Caco-2 (cell line): ENCODE results near the gene JUND. TPM values are rescaled to one million over a fixed set of nuclear protein-coding genes. Genes with fewer than 3 reads are reported as not detected.

Experiments
- BruUV-seq: library from RNA; stranded (reverse); fragments of 400-500 nt; replicated peaks from 2 replicates; lab custom pipeline; 2021; lab: Mats Ljungman, UMichigan
- CTCF ChIA-PET: fragments of 300-600 bp; sonication (Branson Sonifier 250); formaldehyde crosslinking; loops from one replicate; lab custom pipeline; 2022; ENCODE audit warnings: antibody characterized with exemption; lab: Charles Lee
- POLR2A ChIA-PET: fragments of 300-600 bp; sonication (Branson Sonifier 250); formaldehyde crosslinking; loops from one replicate; lab custom pipeline; 2022; ENCODE audit warnings: antibody characterized with exemption; lab: Charles Lee
- DNase-seq, 2 experiments: peaks; one replicate each; pipeline versions ENCODE4 v3.0.0 to v3.0.0-alpha.2; 2020 to 2022
- H3K27me3 ChIP-seq: replicated peaks from 2 replicates; pipeline ENCODE4 v1.6.0; 2011; ENCODE audit warnings: low read length; ENCODE audit not compliant: control insufficient read depth, insufficient read depth
- H3K36me3 ChIP-seq: 2 replicates; pipeline ENCODE4 v1.5.1; 2011; ENCODE audit warnings: low read length; ENCODE audit not compliant: control insufficient read depth, insufficient read depth
- H3K4me1 ChIP-seq: fragments of 250-450 bp; sonication (Bioruptor Pico); 2 replicates; pipeline ENCODE4 v1.5.1; 2020; ENCODE audit warnings: mild to moderate bottlenecking
- H3K4me3 ChIP-seq: 2 replicates; pipeline ENCODE4 v1.5.1; 2011; ENCODE audit warnings: low read depth, mild to moderate bottlenecking, control low read depth, low read length
- H3K9me3 ChIP-seq: fragments of 250-450 bp; sonication (Bioruptor Pico); 2 replicates; pipeline ENCODE4 v1.5.1; 2020; ENCODE audit warnings: mild to moderate bottlenecking, moderate library complexity
- H3K27ac Mint-ChIP-seq: one replicate; pipeline ENCODE4 v1.8.0; 2022; ENCODE audit warnings: mixed read lengths; ENCODE audit not compliant: unreplicated experiment
- H3K27me3 Mint-ChIP-seq: one replicate; pipeline ENCODE4 v1.8.0; 2022; ENCODE audit warnings: mixed read lengths; ENCODE audit not compliant: insufficient read depth, unreplicated experiment
- H3K36me3 Mint-ChIP-seq: one replicate; pipeline ENCODE4 v1.8.0; 2022; ENCODE audit warnings: mild to moderate bottlenecking, mixed read lengths; ENCODE audit not compliant: insufficient read depth, unreplicated experiment
- H3K4me1 Mint-ChIP-seq: one replicate; pipeline ENCODE4 v1.8.0; 2022; ENCODE audit warnings: low read depth, mixed read lengths; ENCODE audit not compliant: unreplicated experiment
- H3K4me3 Mint-ChIP-seq: one replicate; pipeline ENCODE4 v1.8.0; 2022; ENCODE audit warnings: mild to moderate bottlenecking, moderate library complexity, mixed read lengths; ENCODE audit not compliant: unreplicated experiment
- H3K9me3 Mint-ChIP-seq: one replicate; pipeline ENCODE4 v1.8.0; 2022; ENCODE audit warnings: mixed read lengths; ENCODE audit not compliant: unreplicated experiment
- CTCF ChIP-seq, 2 experiments: fragments of 200-600 bp in 1 of 2; IDR thresholded peaks; 1 replicate in 1 of 2; 2 replicates in 1 of 2; pipeline versions ENCODE4 v1.5.1 to v1.8.0; 2011 to 2022; ENCODE audit warnings: antibody characterized with exemption in 1 of 2, control low read depth in 1 of 2, inconsistent platforms in 1 of 2, low read depth in 1 of 2, low read length in 1 of 2, mild to moderate bottlenecking in 1 of 2, moderate library complexity in 1 of 2; ENCODE audit not compliant: insufficient read depth in 1 of 2, severe bottlenecking in 1 of 2, unreplicated experiment in 1 of 2
- intact Hi-C: fragments of 100-400 bp; cut with micrococcal nuclease; formaldehyde crosslinking; loops from one replicate; pipeline ENCODE4 v1.10.0; 2022; ENCODE audit not compliant: unreplicated experiment
- total RNA-seq: library from RNA; stranded (reverse); gene quantifications from 2 replicates; pipeline ENCODE4 v1.2.3, GENCODE V29; 2022

Gene JUND
- total RNA-seq, 1 experiment from 2014 or later, result 75.5 TPM

- Histone ChIP-seq H3K27me3 (no peaks in the 10 kb centered on the region), H3K36me3 (0 out of 2 replicates have a peak, but pooled peaks cover 3% of the 10 kb centered on the region), H3K4me3 (no peak overlapping the region), H3K4me1 (peaks cover 20% of the 10 kb centered on the region), H3K9me3 (no peaks in the 10 kb centered on the region)
- Mint-ChIP-seq H3K36me3 (peaks cover 41% of the 10 kb centered on the region), H3K9me3 (no peaks in the 10 kb centered on the region), H3K4me1 (peaks cover 26% of the 10 kb centered on the region), H3K4me3 (no peak overlapping the region), H3K27me3 (peaks cover 6% of the 10 kb centered on the region), H3K27ac (no peak overlapping the region)
- POLR2A ChIA-PET, result no interaction called here
- no TSS peak for BruUV-seq
- no peak for TF ChIP-seq CTCF (IDR thresholded peaks at IDR 0.05; ENCODE audit: insufficient read depth in 1 of 2, low read depth in 1 of 2, low read length in 1 of 2, severe bottlenecking in 1 of 2, unreplicated experiment in 1 of 2)
- CTCF ChIA-PET, result no interaction called here
- DNase-seq, result no peak
- intact Hi-C loops, result no loop called here
Measured at GRCh38 chr19:18283338-18283737, 1.9 kb upstream of the JUND start.

DNA sequence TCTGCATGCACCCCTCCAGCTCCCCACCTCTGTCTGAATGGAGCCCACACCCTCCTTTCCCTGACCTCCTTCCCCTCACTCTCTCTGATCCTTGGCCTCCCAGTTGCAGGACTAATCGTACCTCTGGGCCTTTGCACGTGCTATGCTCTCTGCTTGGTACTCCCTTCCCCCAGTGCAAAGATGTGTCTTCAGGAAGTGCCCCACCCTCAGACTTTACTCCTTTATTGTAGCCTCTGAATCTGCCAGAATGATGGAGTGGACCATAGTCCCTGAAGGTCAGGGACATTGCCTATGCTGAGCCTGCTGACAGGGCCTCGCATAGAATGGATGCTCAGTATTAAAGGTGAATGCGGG, 1.3 kb upstream of the JUND start:
- DNase-seq, result no peak
- Histone ChIP-seq H3K4me3 (peak overlapping the region; percentile 47), H3K4me1 (peaks cover 23% of the 10 kb centered on the region), H3K27me3 (no peaks in the 10 kb centered on the region), H3K36me3 (peaks cover 3% of the 10 kb centered on the region; the same call in 1 of the 2 replicates), H3K9me3 (no peaks in the 10 kb centered on the region)
- Mint-ChIP-seq H3K9me3 (no peaks in the 10 kb centered on the region), H3K27me3 (peaks cover 6% of the 10 kb centered on the region), H3K4me3 (peak overlapping the region; percentile 93), H3K27ac (peak overlapping the region; percentile 99), H3K36me3 (peaks cover 46% of the 10 kb centered on the region), H3K4me1 (peaks cover 26% of the 10 kb centered on the region)
- ChIA-PET CTCF (no interaction called here), POLR2A (interaction anchor here (0.5 to 4.8 kb wide), 8 partner anchors 10 to 103 kb away, joined by 5 to 225 read pairs (median 18); partner anchors contain the start of genes GDF15 and LSM4)
- no peak for TF ChIP-seq CTCF (IDR thresholded peaks at IDR 0.05; ENCODE audit: insufficient read depth in 1 of 2, low read depth in 1 of 2, low read length in 1 of 2, severe bottlenecking in 1 of 2, unreplicated experiment in 1 of 2)
- intact Hi-C loops, result loop anchor here (1.0 kb wide), 1 partner anchor 10 kb away; no protein-coding TSS in a partner anchor
- BruUV-seq, result no TSS peak

- peak overlapping the region; percentile 47 for H3K4me3 ChIP-seq
- H3K9me3 Mint-ChIP-seq, result no peaks in the 10 kb centered on the region
- intact Hi-C loops, result loop anchor here (1.0 kb wide), 1 partner anchor 10 kb away; no protein-coding TSS in a partner anchor
- no peaks in the 10 kb centered on the region for H3K27me3 ChIP-seq
- no peak for DNase-seq
- peaks cover 26% of the 10 kb centered on the region for H3K4me1 Mint-ChIP-seq
- H3K27me3 Mint-ChIP-seq, result peaks cover 6% of the 10 kb centered on the region
- no peaks in the 10 kb centered on the region for H3K9me3 ChIP-seq
- BruUV-seq, result TSS peak; percentile 90
- TF ChIP-seq CTCF (IDR thresholded peaks at IDR 0.05; ENCODE audit: insufficient read depth in 1 of 2, low read depth in 1 of 2, low read length in 1 of 2, severe bottlenecking in 1 of 2, unreplicated experiment in 1 of 2), result peak in 1 of 2 experiments; percentile 30
- peaks cover 23% of the 10 kb centered on the region for H3K4me1 ChIP-seq
- peaks cover 3% of the 10 kb centered on the region; the same call in 1 of the 2 replicates for H3K36me3 ChIP-seq
- peaks cover 52% of the 10 kb centered on the region for H3K36me3 Mint-ChIP-seq
- ChIA-PET POLR2A (interaction anchor here (0.5 to 4.8 kb wide), 39 partner anchors 10 to 862 kb away, joined by 3 to 225 read pairs (median 4); partner anchors contain the start of genes CCDC124, GDF15, KXD1 and LSM4), CTCF (interaction anchor here (0.6 to 4.8 kb wide), 10 partner anchors 10 to 169 kb away, joined by 3 to 155 read pairs (median 4); partner anchors contain the start of genes GDF15 and LSM4)
- H3K4me3 Mint-ChIP-seq, result peak overlapping the region; percentile 93
- peak overlapping the region; percentile 99 for H3K27ac Mint-ChIP-seq
Measured at GRCh38 chr19:18282021-18282787, 782 bp upstream of the JUND start.
